ENCODE data around the gene CRYZL1. TPM values are rescaled to one million over a fixed set of nuclear protein-coding genes. Genes with fewer than 3 reads are reported as not detected.

The CRYZL1 gene
- total RNA-seq, 1 experiment from 2014 or later: 8.1 TPM

DNA sequence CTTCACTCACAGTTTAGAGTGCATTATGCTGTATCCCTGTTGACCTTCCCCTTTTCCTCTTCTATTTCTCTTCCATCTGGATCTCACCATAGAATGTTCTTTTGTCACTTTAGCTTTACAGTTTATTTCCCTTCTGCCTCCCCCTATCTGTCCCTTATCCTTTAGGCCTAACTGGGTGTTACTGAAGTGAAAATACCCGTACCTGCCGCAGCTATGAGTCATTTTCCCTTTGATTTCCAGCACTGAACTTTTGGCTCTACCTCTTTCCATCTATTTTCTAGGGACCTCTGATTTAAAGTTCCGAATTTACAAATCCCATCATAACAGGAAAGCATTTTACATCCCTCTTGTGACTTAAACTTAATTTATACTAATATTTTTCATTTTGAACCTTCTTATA, 20.5 kb upstream of the CRYZL1 start:
- DNase-seq (ENCODE audit: low spot score): no peak

DNA sequence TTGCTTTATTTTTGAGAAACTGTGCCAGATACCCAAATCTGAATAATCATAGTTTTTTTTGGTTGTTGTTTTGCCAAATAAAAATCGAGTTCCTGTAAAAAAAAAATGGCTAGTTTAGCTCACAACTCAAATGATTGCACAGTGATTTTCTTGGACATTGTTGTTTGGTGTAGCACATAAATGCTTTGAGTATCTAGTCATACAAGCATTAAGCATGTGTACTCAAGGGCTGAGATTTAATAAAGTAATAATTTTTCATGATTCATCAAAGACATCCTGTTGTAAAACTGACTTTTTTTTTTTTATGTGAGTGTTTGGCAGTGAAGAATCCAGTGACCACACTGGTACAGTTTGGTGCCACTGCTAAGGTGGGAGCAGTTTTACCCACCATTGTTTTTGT, 19.6 kb upstream of the CRYZL1 start:
- DNase-seq (ENCODE audit: low spot score): no peak

DNA sequence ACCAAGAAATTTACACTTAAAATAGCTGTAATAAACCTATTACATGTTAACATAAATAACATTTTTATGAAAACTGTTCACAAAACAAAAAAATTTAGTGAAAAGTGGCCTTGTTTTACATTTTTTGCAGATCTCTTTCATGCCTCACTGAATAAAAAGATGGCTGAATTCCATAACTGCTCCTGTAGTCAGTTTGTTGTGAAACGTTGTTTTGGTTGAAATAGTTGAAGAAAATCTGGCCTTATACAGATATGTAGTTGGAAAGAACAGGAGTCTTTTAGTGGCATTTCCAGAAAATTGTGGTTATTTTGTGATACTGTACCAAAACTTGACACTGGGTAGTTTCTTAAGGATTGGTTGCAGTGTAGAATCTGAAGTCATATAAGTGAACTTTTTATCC, 18.9 kb upstream of the CRYZL1 start:
- no peak for DNase-seq (ENCODE audit: low spot score)

DNA sequence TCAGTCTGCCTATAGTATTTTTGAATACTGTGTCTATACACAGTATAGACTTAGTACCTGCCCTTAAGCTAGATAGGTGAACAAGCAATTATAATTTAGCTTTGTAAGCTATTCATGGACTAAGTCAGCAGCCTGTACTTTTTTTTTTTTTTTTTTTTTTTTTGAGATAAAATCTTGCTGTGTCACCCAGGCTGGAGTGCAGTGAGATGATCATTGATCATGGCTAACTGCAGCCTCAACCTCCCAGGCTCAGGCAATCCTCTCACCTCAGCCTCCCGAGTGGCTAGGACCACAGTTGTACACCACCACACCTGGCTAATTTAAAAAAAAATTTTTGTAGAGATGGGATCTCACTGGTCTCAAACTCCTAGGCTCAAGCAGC, 18.0 kb upstream of the CRYZL1 start:
- no peak for DNase-seq (ENCODE audit: low spot score)

DNA sequence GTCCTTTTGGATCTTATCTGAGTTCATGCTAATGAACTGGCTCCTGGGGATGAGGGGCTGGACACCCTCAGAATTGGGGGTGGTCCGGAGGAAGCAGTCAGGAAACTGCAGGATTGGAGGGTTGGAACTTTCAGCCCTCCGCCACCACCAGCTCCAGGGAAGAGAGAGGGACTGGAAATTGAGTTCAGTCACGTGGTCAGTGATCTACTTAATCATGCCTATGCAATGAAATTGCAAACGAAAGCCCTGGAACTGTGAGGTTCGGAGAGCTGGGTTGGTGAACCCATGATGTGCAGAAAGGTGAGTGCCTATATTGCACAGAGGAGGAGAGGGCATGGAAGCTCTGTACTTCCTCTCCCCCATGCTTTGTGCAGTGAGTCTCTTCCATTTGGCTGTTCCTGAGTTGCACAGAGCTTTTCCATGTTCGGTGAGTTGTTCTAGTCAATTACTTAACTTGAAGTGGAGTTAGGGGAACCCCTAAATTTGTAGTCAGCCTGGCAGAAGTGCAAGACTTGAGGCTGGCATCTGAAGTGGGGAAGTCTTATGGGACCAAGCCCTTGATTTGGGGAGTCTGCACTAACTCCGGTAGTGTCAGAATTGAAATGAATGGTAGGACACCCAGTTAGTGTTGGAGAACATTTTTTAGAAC, 17.5 kb upstream of the CRYZL1 start:
- DNase-seq (ENCODE audit: low spot score): no peak

DNA sequence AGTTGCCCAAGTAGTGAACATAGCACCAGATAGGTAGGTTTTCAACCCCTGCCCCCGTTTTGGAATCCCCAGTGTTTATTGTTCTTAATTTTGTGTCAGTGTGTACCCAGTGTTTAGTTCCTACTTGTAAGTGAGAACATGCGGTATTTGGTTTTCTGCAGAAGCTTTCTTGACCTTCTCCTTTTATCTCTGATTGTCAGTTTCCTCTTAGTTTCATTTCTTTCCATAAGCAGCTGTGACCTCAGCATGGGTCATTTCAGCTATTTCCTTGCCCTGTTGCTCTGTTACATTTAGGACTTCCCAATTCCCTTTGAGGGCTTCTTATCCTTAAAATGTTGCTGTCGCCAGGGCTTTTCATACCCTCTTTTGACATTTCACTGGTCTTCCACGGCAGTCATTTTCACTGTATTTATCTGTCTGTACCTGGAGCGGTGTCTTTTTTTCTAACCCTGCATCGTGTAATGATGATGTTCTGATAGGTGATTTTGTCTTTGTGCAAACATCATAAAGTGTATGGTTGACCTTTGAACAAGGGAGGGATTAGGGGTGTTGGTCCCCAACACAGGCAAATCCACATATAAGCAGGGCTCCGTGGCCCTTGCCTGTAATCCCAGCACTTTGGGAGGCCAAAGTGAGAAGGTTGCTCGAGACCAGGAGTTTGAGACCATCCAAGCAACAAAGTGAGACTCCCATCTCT, 15.7 kb upstream of the CRYZL1 start:
- DNase-seq (ENCODE audit: low spot score): no peak

DNA sequence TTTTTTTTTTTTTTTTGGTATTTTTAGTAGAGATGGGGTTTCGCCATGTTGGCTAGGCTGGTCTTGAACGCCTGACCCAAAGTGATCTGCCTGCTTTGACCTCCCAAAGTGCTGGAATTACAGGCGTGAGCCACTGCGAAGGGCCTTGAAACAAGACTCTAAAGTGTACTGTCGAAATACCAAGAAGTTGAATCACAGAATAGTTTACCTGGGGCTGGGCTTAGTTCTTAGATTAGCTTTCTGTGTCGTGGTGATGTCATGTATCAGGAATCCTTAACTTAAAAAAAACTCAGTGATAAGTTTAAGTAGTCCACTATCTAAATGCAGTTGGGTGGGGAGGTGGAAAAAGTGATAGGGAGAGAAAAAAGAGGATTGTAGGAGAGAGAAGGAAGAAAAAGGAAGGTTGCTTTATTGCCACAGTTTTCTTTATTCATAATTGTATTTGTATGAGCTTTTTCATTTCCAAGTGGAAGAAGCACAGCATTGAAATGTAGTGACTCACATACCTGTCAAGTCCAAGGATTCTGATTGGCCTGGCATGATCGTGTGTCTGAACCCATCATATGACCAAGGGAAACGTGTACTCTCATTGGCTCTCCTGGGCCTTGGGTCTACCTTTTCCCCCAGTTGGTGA, 14.2 kb upstream of the CRYZL1 start:
- DNase-seq (ENCODE audit: low spot score): peak; percentile 68

DNA sequence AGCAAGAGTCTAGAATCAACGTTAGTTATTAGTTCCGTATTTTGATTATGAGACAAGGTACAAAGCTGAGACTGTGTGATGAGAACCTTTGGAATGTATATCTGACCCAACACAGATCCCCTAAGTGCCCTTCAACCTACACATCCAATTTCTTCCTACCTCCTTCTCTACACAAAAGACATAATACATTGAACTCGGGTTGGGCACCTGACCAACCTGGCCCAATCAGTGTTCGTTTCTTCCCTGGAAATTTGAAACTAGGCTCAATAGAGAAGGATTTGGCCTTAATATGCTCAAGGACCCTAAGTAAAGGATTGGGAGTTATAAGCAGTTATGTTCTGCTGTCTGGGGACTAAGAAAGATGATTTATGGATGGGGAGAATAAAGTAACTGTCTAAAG, 12.9 kb upstream of the CRYZL1 start:
- DNase-seq (ENCODE audit: low spot score): no peak

DNA sequence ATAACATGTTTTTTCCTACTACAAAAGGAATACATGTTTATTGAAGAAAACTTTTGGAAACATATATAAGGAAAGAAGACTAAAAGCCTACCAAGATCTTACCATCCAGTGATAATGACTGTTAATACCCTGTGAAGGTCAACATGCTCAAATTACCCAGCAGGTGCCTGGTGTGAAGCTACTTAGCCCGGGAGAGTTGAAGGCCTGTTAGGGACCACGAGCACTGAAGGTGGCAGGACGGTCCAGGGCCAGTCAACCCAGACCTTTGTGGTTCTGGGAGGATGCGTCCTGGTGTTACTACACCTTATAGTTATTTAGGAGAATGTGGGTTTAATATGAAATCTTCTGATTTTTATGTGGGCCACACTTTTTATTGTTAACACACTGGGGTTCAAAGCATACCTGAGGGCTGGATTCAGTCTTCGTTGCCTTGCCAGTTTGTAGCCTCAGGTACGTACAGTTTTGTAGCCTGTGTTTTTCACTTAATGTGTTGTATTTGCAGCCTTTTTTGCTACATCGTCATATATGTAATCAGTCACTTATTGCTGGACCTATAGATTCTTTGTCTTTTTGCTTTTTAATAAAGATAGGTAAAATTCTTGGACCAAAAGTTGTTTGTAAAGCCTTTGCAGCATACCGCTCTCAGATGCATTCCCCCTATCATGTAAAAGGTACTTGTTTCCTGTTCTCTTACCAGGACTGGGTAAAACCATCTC, 10.6 kb upstream of the CRYZL1 start:
- no peak for DNase-seq (ENCODE audit: low spot score)

DNA sequence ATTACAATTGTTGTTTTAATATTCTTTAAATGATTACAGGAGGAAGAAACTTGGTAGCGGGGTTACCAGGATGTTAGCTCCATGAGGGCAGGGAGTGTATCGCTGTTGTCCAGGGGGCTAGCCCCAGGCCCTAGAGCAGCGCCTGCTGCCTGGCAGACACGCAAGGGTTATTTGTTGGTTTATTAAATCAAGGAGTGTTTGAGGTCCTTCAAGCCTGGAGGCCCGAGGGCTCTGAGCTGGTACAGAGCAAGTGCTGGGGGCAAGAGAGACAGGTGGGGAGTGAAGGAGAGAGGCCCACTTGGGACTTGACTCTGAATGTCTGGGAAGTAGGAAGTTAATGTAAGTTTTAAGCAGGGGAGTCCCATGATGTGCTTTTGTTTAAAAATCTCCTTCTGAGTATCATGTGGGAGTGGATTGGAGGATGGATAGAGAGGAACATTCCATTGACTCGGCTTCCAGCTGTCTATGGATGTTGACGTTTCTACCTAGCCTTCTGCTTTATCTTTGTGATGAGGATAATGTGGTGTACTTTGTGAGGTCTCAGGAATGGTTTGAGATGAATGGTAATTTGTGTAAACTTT, 9.5 kb upstream of the CRYZL1 start:
- no peak for DNase-seq (ENCODE audit: low spot score)

DNA sequence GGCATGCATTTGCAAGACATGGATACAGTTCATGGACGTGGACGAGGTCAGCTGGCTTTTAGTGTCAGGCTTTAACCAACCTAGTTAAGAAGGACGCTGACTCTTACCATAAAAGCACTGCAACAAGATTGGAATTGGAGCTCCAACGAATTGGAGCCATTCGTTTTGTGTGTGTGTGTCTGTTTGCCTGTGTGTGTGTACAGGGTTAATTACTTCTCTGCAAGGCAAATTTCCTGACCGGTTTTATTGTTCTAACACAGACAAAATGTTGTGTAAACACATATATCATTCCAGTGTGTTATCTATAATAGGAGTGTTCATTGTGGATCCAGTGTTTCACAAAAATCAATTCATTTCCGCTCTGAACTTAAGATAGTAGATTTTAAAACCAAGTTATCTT, 8.7 kb upstream of the CRYZL1 start:
- DNase-seq (ENCODE audit: low spot score): no peak

DNA sequence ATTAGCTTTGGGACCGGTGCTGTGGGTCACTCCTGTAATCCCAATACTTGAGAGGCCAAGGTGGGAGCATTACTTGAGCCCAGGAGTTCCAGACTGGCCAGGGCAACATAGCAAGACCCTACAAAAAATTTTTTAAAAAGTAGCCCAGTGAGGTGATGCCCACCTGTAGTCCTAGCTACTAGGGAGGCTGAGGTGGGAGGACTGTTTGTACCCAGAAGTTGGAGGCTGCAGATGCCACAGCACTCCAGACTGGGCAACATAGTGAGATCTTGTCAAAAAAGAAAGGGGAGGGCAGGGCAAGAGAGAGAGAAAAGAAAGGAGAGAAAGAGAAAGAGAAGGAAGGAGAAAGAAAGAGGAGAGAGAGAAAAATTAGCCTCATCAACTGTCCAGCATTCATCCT, 7.0 kb upstream of the CRYZL1 start:
- DNase-seq (ENCODE audit: low spot score): no peak

DNA sequence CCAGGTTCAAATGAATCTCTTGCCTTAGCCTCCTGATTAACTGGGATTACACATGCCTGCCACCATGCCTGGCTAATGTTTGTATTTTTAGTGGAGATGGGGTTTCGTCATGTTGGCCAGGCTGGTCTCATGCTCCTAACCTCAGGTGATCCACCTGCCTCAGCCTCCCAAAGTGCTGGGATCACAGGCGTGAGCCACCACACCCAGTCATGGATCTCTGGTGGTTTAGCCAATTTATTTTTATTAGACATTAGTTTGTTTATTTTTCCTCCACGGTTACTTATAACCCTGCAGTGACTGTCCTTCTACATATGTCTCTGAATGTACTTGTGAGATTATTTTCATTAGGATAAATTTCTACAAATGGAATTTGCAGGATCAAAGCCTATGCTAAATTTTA, 6.0 kb upstream of the CRYZL1 start:
- DNase-seq (ENCODE audit: low spot score): no peak

DNA sequence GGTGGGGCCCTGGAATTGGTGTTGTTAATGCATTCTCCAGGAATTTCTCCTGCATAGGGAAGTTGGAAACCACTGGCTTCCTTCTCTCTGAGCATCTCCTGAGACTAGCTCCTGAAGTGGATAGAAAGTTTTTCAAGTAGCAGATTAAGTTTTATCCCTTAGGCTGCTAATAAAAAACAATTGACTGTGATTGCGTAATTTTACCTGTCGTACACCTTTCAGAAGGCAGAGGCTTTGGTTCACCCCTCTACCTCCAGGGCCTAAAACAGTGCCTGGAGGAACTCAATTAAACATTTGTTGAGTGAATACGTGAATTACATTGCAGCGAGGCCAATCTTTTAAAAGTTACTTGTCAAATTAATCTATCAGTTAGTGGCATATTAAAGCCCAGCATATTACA, 4.2 kb upstream of the CRYZL1 start:
- no peak for DNase-seq (ENCODE audit: low spot score)

DNA sequence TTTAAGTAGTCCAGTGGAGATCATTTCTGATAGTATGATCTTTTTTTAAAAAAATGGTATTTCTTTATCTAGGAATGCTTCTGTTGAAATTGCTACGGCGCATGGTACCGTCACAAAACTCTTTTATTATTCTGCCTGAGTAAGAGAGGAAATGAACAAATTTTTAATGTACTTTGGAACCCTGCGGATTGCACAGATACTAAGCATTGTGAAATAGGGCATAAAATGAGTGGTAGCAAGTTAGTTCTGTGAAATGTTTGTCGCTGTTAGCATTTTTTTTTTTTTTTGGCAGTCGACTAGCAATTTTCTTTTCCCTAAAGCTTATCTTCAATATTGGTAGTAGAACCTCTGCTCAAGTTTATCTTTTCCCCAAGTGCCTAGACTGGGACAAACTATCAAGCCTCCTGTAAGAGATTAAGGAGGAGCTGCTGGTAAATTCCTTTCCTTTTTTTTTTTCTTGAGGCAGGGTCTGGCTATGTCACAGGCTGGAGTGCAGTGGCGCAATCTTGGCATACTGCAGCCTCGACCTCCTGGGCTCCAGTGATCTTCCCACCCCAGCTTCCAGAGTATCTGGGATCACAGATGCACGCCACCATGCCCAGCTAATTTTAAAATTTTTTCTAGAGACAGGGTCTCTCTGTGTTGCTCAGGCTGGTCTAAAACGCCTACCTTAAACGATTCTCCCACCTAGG, 3.0 kb upstream of the CRYZL1 start:
- DNase-seq (ENCODE audit: low spot score): no peak

DNA sequence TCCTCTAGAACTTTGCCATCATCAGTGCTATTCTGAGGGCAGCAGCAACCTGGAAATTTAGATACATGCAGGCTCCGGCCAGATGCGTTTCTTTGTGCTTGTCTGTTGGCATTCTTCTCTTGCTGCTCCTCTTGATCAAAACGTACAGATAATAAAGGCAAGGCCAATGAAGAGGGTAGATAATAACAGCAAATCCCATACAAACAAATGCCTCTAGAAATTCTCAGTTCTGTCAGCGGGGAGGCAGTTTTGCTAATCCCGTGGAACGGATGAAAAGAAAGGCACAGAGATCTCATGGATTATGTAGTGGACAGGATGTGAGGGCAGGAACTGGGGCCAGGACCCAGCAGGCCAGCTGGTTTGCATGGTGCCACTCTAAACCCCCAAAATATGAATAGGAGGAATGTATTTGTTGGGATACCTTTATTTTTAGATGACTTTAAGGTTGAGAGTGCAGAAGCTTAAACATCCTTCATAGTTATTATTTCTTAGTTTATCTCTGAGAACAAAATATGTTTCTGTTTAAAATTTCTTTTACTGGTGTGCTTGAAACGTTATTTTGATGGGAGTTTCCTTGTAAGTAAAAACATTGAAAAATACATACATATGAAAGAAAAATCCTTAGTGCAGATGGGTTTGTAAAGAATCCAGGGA, 2.2 kb upstream of the CRYZL1 start:
- DNase-seq (ENCODE audit: low spot score): no peak

DNA sequence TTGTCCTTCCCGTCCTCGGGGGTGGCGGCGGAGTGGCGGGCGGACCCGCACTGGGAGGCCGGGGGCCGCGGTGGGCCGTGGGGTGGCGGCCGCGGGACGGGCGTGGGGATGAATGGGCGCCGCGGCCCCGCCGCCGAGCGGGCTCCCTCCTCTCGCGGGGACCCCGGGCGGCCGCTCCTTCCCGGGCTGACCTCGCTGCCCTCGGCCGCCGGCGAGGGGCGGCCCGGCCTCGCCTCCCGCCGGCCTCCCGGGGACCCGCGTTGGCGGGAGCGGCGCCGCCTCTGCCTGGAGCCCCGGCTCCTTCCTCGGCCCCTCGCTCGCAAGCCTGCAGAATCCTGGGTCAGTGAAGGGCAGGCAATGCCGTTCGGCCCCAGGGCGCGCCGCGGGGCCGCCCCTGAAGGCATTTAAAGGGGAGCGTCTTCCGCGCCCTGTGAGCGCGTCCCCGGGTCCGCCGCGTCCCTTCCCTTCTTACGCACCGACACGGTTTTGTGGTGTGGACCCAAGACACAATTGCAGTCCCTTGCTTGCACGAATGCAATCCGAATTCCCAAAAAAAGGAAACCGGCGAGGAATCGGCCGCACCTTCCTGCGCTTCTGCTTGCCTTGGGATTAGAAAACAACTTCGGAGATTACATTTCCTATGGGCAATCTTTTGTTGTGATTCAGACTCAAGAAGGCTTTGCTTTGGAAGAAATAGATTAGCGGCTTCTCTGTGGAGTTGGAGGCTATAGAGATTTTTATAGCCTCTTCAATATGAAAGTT, 1.5 kb upstream of the CRYZL1 start:
- peak; percentile 23 for DNase-seq (ENCODE audit: low spot score)

DNA sequence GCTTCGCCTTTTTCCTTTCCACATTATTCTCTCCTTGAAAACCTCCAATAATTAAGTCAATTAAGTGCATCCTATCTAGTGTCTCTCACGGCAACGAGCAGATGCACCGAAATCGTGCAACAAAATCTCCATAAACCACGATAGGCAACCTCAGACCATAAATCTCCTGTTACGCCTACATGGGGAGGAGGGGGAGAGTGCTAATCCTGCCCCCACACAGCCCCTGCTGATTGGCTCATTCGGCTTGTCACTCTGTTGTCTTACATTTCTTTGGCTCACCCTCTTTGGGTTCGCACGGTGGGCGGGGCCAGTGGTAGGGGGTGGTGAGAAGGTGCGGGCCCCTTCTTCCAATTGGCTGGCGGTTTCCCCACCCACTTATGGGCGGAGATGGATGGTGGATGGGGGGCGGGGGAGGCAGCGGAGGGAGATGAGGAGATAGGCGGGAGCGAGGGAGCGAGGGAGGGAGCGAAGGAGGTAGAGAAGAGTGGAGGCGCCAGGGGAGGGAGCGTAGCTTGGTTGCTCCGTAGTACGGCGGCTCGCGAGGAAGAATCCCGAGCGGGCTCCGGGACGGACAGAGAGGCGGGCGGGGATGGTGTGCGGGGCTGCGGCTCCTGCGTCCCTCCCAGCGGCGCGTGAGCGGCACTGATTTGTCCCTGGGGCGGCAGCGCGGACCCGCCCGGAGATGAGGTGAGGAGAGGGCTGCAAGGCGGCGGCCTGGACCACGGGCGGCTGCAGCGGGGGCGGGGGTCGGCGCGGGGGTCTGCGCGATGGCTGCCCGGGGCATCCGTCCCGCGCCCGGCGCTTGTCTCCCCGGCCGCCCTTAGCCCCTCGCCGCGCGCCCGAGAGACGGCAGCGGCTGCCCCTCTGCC, 720 bp upstream of the CRYZL1 start, which contains the start of gene ITSN1:
TSS of gene ITSN1 (plus strand) at position 475 of the 869 bp plus-strand sequence. CDS start 76,328 bp downstream, outside the sequence.
- DNase-seq (ENCODE audit: low spot score): peak; percentile 96

DNA sequence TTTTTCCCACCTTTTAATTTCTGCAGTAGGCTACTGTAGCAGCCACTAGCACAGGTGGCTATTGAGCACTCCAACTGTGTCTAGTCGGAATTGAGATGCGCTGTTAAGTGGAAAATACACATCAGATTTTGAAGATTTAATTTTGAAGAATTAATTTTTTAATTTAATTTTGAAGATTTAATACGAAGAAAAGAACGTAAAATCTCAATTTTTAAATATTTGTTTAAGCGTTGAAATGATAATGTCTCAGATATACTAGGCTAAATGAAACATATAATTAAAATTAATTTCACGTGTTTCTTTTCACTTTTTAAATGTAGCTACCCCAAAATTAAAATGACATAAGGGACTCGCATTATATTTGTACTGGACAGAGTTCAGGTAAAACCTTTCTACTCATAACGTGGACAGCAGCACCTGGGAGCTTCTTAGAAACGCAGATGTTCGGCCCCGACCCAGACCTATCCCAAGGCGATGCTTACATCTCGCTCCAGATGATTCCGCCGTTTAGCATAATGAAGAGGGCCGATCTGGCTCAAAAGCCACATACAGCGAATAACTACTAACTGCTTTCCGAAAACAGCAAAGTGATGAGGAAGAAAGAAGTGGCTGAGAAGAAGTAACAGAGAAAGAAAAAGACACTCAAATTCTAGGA, 717 bp downstream of the CRYZL1 start:
- no peak for DNase-seq (ENCODE audit: low spot score)

Data from HT-29 (cell line).